EH (cell line): ENCODE results near the gene CCP110.

ENCODE experiments used
- DNase-seq: peaks from one replicate; pipeline ENCODE4 v3.0.0-alpha.2; 2015; ENCODE audit warnings: low read depth

The CCP110 gene

DNA sequence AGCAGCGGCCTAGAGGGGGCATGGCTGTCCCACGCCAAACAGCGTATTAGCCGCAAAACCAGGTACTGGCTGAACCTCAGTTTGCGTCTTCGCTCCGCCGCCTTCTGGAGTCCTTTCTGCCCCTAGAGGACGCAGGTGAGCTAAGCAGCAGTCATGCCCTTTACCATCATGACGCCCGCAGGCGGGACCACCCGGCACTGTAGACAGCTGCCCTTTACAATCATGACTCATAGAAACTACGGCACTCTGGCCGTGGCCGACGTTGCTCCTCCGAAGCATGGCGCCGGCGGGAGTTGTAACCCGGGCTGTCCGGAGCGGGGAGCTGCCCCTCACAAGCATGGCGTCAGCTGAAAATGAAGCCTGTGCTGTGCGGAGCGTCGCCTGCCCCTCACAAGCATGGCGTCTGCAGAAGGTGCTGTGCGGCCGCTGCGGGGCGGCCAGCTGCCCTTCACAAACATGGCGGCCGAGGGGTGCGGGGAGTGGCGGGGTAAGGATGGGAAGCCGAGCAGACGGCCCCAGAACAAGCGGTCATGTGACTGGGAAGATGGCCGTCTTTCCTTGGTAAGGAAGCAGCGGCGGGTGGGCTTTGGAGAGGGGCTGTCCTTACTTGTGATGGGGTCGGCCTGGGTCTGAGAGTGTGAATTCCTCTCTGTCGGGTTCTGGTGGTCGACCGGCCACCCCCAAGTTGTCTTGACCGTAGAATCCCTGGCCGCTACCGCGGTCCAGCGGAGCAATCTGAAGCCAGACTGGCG is 31.6 kb downstream of the CCP110 start, which contains the start of gene VPS35L:
TSS of gene VPS35L (plus strand) at position 518 of the 752 bp plus-strand sequence. CDS start at position 545, 27 bp downstream.
- peak; percentile 98 for DNase-seq

DNA sequence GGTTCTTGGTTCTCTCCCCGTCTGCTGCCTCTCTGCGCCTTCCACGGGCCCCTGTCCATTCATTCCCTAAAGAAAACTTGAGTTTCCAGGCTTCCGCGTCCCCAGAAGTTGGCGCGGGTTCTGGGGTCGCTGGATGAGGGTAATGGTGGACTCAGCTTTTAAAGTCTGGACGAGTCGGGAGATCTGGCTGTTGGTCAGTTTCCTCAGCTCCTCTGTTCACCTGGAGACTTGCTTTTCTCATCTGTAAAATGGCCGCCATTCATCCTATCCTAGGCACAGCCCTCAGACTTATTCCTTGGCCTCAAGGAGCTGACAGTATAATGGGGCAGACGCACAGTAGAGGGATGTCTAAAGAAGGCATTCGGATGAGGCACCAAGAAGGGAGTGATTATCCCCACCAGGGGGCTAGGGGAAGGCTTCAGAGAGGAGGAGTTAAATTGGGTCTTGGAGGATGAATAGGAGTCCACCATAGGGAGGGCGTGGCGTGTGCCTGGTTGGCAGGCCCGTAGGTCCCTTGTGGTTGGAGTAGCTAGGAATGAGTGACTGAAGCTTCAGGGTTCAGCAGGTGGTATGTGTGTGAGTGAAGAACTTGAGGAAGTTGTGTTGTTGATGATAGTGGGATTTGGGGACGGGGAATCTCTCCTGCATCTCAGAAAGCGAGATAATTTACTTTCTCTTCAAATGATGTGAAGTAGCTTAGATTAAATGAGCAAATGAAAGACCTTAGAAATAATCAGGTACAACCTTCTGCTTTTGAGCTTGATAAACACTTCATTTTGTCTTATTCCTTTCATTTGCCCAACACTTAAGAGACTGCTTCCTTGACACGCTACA is 32.4 kb downstream of the CCP110 start:
- peak; percentile 42 for DNase-seq

DNA sequence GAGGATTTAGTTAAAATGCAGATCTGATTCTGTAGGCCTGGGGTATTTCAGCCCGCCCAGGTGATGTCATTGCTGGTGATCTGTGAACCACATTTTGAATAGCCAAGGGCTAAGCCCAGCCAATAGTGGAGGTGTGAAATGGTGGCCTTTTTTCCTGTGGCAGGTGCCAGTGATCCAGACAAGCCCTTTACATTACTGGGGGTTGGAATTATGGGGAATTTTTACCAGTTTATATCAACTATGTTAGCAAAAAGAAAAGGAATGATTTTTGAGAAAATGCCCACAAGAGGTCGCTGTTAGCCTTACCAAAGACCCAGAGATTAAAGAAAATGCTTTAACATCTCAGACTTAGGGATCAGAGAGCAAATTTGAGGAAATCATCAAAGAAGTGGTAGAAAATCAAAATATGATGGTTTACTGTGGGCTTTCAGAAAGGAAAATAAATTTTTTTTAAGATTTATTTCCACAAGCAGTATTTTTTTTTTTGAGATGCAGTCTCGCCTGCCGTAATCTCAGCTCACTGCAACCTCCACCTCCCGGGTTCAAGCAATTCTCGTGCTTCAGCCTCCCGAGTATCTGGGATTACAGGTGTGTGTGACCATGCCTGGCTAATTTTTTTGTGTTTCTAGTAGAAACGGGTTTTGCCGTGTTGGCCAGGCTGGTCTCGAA is 35.6 kb downstream of the CCP110 start:
- peak; percentile 68 for DNase-seq

DNA sequence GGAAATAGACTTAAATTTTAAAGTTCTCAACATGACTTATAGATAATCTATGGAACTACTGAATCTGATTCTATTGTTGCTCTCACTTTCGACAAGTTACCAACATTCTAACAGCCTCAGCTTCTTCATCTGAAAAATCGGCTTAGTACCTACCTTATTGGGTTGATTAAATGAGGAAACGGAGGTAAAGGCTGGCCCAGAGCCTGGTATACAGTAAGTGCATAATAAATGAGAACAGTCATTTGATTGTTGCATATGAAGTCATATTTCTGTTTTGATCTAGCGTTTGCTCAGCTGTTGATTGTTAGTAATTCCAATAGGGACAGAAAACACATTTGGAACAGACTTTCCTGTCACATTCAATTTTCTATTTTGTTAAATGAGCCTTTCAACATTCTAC is 36.3 kb downstream of the CCP110 start:
- DNase-seq = no peak

DNA sequence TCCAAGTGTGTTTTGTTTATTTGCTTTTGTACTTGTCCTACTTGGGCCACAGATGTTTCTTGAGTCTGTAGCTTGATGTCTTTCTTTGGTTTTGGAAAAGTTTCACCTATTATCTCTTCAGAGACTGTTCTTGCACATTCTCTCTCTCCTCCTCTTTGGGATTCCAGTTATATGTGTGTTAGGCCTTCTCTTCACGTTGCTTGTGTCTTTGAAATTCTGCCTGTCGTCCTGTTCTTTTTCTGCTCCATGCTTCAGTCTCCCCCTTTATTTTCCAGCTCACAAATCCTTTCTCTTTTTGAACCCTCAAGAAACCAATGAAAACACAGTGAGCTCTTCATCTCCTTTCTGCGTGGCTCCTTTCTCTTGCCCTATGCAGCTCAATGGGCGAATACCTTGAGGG is 39.6 kb downstream of the CCP110 start:
- DNase-seq = no peak

DNA sequence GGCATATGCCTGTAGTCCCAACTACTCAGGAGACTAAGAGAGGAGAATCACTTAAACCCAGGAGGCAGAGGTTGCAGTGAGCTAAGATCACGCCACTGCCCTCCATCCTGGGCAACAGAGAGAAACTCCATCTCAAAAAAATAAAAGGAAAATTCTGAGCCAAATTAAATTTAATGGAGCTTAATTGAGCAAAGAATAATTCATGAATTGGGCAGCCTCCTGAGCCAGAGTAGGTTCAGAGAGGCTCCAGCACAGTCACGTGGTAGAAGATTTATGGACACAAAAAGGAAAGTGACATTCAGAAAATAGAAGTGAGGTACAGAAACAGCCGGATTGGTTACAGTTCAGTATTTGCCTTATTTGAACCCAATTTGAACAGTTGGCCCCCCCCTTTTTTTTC is 42.6 kb downstream of the CCP110 start:
- no peak for DNase-seq

DNA sequence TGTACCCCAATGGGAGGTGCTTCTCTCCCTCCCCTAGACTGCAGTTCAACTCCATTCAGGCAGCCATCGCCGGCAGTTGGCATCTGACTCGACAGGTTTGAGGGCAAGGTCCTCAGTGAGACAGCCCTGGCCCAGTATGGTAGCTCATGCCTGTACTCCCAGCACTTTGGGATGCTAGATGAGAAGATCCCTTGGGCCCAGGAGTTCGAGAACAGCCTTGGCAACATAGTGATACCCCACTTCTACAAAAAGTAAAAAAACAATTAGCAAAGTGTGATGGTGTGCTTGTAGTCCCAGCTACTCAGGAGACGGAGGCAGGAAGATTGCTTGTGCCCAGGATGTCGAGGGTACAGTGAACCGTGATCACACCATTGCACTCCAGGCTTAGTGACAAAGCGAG is 43.8 kb downstream of the CCP110 start:
- no peak for DNase-seq

DNA sequence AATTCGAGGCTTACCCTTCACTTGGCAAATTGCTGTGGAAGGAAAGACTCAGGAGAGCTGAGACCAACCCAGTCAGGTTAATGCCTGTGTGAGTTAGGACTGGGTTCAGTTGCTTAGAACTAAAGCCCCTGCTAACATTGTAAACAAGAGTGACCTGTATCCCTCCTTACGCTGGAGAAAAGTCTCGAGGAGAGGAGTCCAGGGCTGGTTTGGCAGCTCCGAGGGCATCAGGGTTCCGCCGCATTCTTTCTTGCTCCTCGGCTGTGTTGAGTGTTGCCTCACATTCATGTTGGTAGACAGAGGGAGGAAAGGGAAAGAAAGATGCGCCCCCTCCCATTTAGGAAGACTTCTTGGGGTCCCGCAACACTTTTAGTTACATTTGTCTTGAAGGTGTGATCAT is 50.3 kb downstream of the CCP110 start:
- DNase-seq = no peak

DNA sequence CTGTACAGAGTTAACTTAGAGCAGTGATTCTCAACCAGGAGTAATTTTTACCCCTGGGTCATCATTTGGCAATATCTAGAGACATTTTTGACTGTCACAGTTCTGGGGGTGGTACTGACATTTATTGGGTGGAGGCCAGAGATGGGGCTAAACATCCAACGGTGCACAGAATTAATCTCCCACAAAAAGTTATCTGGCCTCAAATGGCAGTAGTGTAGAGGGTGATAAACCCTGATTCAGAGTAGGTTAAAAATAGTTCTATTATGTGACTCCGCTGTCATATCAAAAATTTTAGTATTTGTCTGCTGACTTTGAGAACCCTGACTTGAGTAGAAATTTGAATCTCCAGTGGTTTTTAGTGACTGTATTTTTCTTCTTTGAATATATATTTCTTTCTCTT is 50.9 kb downstream of the CCP110 start:
- DNase-seq = no peak

DNA sequence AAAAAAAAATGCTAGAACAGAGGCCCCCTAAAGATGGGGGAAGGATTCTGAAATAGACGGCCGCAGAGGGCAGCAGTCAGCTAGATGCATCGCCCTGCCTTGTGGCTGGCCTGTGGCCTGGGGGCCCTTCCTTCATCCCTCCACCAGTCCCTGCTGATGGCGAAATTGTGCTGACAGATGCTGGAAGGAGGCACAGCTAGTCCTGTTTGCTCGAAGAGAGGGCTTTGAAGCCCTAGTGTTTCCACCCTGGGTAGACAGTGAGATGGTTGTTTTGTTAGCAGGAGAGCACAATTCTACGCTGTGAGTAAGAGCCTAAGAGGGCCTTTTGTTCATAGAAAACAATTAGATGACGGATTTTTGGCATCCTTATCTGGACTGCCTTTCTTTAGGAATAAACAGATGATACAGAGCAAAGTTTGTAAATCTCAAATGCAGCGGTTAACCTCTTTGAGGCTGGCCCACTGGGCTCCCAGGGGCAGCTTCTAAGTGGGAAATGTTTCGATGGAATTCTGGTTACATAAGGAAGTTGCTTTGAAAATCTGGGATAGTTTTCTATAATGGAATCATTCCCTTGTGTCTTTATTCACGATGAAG is 54.7 kb downstream of the CCP110 start:
- DNase-seq = no peak

DNA sequence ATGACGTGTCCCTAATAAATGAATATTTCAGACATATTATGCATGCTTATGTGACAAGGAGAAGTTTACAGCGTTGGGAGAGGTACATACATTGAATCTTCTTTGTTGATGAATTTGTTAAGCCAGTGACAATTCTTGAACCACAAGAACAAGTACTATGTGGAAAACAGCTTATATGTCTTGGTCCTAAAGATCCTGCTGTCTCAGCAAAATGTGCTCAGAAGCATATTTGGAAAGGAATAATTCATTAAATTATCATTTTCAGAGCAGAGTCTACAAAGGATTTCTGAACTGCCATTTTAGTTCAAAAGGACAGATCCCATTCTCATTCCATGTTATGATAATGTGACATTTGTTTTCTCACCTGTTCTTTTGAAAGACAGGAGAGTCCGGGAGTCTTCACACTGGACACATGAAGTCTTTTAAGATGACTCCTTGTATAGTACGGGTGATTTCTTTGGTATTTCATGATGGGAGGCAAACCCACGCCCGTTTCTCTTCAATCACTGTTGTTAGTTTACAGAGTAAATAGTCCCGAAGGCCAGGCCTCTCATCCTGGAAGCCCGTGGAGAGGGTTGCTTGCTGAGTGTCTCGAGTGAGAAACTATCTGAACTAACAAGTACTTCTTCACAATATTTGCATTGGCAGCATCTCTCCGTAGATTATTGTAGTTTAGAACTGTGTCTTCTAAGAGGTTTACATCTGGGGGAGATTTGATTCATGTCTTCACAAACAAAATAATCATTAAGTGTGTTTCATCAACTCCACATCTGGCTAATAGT is 58.5 kb downstream of the CCP110 start:
- no peak for DNase-seq

DNA sequence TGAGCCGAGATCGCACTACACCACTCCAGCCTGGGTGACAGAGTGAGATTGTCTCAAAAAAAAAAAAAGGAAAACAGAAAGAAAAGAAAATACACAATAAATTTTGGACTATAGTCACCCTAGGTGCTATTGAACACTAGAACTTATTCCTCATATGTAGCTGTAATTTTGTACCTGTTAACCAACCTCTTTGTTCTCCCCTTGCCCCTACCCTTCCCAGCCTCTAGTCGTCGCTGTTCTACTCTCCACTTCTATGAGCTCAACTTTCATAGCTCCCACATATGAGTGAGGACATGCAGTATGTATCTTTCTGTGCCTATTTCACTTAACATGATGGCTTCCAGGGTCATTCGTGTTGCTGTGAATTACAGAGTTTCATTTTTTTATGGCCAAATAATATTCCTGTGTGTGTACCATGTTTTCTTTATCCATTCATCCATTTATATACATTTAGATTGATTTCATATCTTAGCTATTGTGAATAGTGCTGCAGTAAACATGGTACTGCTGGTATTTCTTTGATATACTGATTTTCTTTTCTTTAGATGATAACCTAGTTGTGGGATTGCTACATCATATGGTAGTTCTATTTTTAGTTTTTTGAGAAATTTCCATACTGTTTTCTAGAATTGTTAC is 60.0 kb downstream of the CCP110 start:
- DNase-seq = peak; percentile 57

DNA sequence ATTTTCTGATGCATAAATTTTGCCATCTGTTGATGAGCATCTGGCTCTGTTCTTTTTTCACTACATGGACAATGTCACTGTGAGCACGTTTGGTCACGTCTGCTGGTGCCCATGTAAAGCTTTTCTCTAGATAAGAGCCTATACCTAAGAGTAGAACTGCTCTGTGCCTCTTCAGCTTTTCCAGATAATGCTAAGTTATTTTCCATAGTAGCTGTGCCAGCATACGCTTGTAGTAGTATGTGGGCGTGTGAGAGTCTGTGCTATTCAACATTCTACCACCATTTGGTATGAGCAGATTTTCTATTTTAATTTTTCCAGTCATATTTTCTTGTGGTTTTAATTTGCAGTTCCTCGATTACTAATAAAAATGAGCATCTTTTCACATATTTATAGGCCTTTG is 64.9 kb downstream of the CCP110 start:
- DNase-seq = no peak

DNA sequence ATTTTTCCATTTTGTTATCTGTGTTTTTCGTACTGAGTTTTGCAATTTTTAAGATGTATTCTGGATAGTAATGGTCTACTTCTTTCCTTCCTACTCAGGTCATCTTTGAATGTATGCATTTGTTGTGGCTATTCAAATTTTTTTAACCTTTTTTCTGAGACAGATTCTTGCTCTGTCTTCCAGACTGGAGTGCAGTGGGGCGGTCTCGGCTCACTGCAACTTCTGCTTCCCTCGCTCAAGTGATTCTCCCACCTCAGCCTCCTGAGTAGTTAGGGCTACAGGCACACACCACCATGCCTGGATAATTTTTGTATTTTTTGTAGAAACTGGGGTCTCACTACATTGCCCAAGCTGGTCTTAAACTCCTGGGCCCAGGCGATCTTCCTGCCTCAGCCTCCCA is 65.4 kb downstream of the CCP110 start:
- no peak for DNase-seq

DNA sequence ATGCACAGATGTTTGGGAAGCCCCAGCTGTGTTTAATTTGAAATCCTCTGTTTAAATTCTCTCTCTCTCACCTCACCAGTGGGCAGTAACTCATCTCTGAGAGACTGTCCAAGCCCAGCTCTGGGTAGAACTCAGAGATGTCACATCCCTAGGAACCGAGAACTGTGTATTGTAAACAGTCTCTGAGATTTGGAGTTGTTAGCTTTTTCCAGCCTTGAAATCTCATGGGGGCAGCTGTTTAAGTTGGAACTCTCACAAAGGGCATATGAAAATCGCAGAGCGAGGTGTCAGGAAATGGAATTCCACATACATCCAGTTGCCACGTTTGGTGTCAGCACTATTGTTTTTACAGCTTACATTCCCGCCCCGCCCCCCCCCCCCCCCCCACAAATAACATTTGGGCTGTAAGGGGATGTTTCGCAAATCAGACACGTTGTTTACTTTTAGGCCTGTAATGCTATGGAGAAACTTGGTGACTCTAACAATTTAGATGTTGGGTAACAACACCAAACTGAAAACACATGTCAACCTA is 66.1 kb downstream of the CCP110 start:
- DNase-seq = peak; percentile 63

DNA sequence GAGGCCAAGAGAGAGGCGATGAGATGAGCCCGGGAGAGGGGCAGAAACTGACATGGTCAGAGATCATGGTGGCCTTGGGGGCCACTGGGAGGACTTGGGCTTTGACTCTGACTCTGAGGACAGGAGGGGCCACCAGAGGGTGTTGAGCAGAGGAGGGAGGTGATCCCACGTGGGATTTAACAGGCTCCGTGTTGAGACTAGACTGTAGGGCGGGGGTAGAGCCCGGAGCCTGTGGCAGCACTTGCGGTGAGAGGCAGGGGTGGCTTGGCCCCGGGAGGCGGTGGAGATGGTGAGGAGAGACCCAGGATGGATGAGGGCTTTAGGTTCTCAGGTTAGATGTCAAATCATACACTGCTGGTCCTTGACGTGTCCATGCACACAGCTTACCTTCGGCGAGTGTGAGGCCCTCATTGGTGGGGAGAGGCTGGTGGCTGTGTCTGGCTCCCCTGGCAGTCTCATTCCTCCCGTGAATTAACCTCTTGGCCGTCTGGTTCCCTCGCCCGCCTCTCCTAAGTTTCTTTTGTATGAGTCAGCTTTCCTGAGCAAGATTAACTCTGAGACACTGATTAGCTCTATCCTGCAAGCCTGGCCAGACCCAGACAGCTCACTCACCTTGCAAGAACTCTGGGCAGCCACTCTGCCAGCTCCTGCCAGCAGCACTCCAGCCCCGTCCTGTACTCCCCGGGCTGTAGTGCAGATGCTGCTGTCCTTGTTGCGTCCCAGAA is 71.5 kb downstream of the CCP110 start:
- peak; percentile 83 for DNase-seq

DNA sequence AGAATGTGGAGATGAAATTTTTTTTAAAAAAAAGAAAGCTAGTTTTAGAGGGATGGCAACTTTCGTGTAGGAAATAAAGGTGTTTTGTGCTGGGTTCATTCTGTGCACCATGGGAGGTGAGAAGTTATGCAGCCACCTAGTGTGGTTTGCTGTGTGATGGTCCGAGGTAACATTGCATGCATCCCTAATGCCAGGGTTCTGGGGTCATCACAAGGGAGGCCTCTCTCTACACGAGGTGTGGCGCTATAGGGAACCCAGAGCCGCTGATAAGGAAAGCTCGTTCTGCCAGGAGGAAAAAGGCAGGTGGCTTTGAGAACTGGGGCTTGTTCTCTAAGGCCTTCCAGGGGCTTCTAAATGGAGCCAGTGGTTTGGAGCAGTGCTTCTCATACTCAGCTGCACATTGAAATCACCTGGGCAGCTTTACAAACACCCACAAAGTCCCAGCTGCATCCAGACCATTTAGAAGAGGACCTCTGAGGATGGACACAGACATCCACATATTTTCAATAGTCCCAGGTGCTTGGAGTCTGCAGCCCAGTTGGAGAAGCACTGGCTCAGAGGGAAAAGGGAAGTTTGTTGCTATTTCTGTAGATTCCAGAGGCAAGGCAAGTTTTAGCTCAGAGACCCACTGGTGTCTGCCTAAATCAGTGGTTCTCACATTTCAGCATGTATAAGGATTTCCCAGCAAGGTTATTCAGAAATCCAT is 75.2 kb downstream of the CCP110 start:
- no peak for DNase-seq

DNA sequence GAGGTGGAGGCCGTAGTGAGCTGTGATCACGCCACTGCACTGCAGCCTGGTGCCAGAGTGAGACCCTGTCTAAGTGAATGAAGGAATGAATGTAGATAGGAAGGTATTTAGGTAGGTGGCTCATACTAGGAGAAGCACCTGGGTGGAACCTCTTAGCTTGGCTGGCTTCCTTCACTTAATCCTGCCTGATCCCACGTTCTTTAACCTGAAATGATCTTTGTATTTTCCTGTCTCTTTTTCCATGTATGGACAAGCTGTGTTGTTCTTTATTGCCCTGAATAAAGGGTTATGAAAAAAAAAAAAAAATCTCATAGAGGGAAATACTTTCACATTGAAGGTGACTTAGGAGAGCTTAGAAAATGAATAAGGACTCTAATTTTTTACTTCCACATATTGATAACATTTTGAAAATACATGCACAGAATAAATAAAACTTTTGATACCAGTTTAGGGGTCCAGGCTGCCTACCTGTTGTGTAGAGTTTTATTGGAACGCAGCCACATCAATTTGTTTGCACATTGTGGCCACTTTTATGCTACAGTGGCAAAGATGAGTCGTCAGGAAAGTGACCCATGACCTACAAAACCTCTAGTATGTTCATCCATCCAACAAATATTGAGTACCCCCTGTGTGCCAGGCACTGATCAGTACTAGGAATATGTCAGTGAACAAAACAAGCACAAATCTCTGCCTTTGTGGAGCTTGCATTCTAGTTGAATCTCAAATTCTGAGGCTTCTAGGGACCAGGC is 76.4 kb downstream of the CCP110 start:
- no peak for DNase-seq
